ENCODE data around the gene LRRC8D. TPM values are rescaled to one million over a fixed set of nuclear protein-coding genes. Genes with fewer than 3 reads are reported as not detected.

Gene LRRC8D
- total and polyA plus RNA-seq, 9 of the 15 experiments (the other 6 are each of a cell fraction or from before 2014, with no cell fraction given), result 3.4 to 53.9 (median 15.9) TPM

GRCh38 chr1:89953131-89953626, 132.3 kb downstream of the LRRC8D start (continued):
- TF ChIP-seq, protein P1, sequence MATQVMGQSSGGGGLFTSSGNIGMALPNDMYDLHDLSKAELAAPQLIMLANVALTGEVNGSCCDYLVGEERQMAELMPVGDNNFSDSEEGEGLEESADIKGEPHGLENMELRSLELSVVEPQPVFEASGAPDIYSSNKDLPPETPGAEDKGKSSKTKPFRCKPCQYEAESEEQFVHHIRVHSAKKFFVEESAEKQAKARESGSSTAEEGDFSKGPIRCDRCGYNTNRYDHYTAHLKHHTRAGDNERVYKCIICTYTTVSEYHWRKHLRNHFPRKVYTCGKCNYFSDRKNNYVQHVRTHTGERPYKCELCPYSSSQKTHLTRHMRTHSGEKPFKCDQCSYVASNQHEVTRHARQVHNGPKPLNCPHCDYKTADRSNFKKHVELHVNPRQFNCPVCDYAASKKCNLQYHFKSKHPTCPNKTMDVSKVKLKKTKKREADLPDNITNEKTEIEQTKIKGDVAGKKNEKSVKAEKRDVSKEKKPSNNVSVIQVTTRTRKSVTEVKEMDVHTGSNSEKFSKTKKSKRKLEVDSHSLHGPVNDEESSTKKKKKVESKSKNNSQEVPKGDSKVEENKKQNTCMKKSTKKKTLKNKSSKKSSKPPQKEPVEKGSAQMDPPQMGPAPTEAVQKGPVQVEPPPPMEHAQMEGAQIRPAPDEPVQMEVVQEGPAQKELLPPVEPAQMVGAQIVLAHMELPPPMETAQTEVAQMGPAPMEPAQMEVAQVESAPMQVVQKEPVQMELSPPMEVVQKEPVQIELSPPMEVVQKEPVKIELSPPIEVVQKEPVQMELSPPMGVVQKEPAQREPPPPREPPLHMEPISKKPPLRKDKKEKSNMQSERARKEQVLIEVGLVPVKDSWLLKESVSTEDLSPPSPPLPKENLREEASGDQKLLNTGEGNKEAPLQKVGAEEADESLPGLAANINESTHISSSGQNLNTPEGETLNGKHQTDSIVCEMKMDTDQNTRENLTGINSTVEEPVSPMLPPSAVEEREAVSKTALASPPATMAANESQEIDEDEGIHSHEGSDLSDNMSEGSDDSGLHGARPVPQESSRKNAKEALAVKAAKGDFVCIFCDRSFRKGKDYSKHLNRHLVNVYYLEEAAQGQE (IDR thresholded peaks at IDR 0.05; ENCODE audit: borderline replicate concordance), result peak; percentile 92
- TF ChIP-seq, protein P1 (CRISPR knock-in tag; IDR thresholded peaks at IDR 0.05; ENCODE audit: low read depth), result no peak
- 0 out of 2 replicates have a peak, but pooled peaks have one; percentile 31 for TF ChIP-seq ZNF584 (CRISPR knock-in tag; IDR thresholded peaks at IDR 0.05; ENCODE audit: low read depth)
- peak; percentile 77 for TF ChIP-seq ZSCAN32 (CRISPR knock-in tag; IDR thresholded peaks at IDR 0.05)
- TF ChIP-seq, protein P2, sequence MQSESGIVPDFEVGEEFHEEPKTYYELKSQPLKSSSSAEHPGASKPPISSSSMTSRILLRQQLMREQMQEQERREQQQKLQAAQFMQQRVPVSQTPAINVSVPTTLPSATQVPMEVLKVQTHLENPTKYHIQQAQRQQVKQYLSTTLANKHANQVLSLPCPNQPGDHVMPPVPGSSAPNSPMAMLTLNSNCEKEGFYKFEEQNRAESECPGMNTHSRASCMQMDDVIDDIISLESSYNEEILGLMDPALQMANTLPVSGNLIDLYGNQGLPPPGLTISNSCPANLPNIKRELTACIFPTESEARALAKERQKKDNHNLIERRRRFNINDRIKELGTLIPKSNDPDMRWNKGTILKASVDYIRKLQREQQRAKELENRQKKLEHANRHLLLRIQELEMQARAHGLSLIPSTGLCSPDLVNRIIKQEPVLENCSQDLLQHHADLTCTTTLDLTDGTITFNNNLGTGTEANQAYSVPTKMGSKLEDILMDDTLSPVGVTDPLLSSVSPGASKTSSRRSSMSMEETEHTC (IDR thresholded peaks at IDR 0.05), result 0 out of 2 replicates have a peak, but pooled peaks have one; percentile 55
- peak; percentile 60 for TF ChIP-seq USF1 (CRISPR knock-in tag; IDR thresholded peaks at IDR 0.05)
- TF ChIP-seq, protein P3, sequence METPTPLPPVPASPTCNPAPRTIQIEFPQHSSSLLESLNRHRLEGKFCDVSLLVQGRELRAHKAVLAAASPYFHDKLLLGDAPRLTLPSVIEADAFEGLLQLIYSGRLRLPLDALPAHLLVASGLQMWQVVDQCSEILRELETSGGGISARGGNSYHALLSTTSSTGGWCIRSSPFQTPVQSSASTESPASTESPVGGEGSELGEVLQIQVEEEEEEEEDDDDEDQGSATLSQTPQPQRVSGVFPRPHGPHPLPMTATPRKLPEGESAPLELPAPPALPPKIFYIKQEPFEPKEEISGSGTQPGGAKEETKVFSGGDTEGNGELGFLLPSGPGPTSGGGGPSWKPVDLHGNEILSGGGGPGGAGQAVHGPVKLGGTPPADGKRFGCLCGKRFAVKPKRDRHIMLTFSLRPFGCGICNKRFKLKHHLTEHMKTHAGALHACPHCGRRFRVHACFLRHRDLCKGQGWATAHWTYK (CRISPR knock-in tag; IDR thresholded peaks at IDR 0.05), result no peak
- TF ChIP-seq FOXJ2 (tag; IDR thresholded peaks at IDR 0.05), result peak; percentile 67; the same call in 1 of the 2 replicates
- TF ChIP-seq TGIF2 (CRISPR knock-in tag; IDR thresholded peaks at IDR 0.05), result no peak
- 0 out of 2 replicates have a peak, but pooled peaks have one; percentile 21 for TF ChIP-seq MTA1 (IDR thresholded peaks at IDR 0.05; ENCODE audit: borderline replicate concordance)
- peak; percentile 80 for TF ChIP-seq MEIS2 (IDR thresholded peaks at IDR 0.05; ENCODE audit: partially characterized antibody)
- no peak for TF ChIP-seq HMBOX1 (IDR thresholded peaks at IDR 0.05)
- TF ChIP-seq HCFC1 (IDR thresholded peaks at IDR 0.05; ENCODE audit: low read depth, low read length), result no peak
